H1 (cell line): Measurements from ENCODE around the gene POPDC2.

Source experiments
- ATF3 ChIP-seq: IDR thresholded peaks from 2 replicates; pipeline ENCODE4 v1.6.1; 2011; ENCODE audit warnings: low read depth, mild to moderate bottlenecking, low read length; ENCODE audit not compliant: insufficient read depth
- CBX5 ChIP-seq: fragments of 300-800, 300-1000 bp; sonication (generic); IDR thresholded peaks from 2 replicates; pipeline ENCODE4 v1.7.1; 2016; ENCODE audit warnings: antibody characterized with exemption, low read length, low read depth
- CTCF ChIP-seq, 3 experiments: IDR thresholded peaks; 1 replicate in 2 of 3; 2 replicates in 1 of 3; pipeline versions ENCODE4 v1.5.1 to v1.6.1; 2011; ENCODE audit warnings: low read length in 3 of 3, mild to moderate bottlenecking in 3 of 3, inconsistent platforms in 2 of 3, low read depth in 1 of 3, moderate library complexity in 1 of 3; ENCODE audit not compliant: insufficient read depth in 1 of 3; ENCODE audit errors: control extremely low read depth in 1 of 3
- EGR1 ChIP-seq: IDR thresholded peaks from 2 replicates; pipeline ENCODE4 v1.6.1; 2011; ENCODE audit warnings: low read depth, low read length, borderline replicate concordance
- EP300 ChIP-seq, 2 experiments: IDR thresholded peaks; 1 replicate in 1 of 2; 2 replicates in 1 of 2; pipeline ENCODE4 v1.6.1; 2011 to 2012; ENCODE audit warnings: low read depth in 2 of 2, low read length in 2 of 2, mild to moderate bottlenecking in 2 of 2, borderline replicate concordance in 1 of 2, inconsistent platforms in 1 of 2, moderate library complexity in 1 of 2
- EZH2 ChIP-seq: fragments of 200-600 bp; sonication (generic); IDR thresholded peaks from 2 replicates; pipeline ENCODE4 v1.7.1; 2012; ENCODE audit warnings: low read depth, mild to moderate bottlenecking, moderate library complexity, low read length, inconsistent platforms; ENCODE audit not compliant: severe bottlenecking
- NANOG ChIP-seq: IDR thresholded peaks from 2 replicates; pipeline ENCODE4 v1.6.1; 2011; ENCODE audit warnings: low read length, low read depth, mild to moderate bottlenecking, inconsistent platforms; ENCODE audit not compliant: insufficient read depth, poor library complexity, severe bottlenecking
- POLR2A ChIP-seq, 2 experiments: IDR thresholded peaks; 1 replicate in 1 of 2; 2 replicates in 1 of 2; pipeline ENCODE4 v1.6.1; 2011; ENCODE audit warnings: low read depth in 2 of 2, low read length in 2 of 2, mild to moderate bottlenecking in 2 of 2; ENCODE audit errors: control extremely low read depth in 1 of 2
- RAD21 ChIP-seq, 2 experiments: IDR thresholded peaks in 1 of 2; conservative IDR thresholded peaks in 1 of 2; 2 replicates each; pipeline ENCODE4 v1.6.1; 2011; ENCODE audit warnings: low read depth in 2 of 2, low read length in 2 of 2, improper control_type of control experiment in 1 of 2, inconsistent platforms in 1 of 2, mild to moderate bottlenecking in 1 of 2, moderate library complexity in 1 of 2
- RFX5 ChIP-seq: IDR thresholded peaks from 2 replicates; pipeline ENCODE4 v1.6.1; 2011; ENCODE audit warnings: low read depth, low read length, improper control_type of control experiment, borderline replicate concordance
- SIN3A ChIP-seq, 2 experiments: IDR thresholded peaks in 1 of 2; conservative IDR thresholded peaks in 1 of 2; 2 replicates each; pipeline ENCODE4 v1.6.1; 2011 to 2012; ENCODE audit warnings: low read length in 2 of 2, improper control_type of control experiment in 1 of 2, low read depth in 1 of 2, mild to moderate bottlenecking in 1 of 2
- SUZ12 ChIP-seq: fragments of 200-600 bp; sonication (generic); IDR thresholded peaks from 2 replicates; pipeline ENCODE4 v1.6.1; 2012; ENCODE audit warnings: mild to moderate bottlenecking, inconsistent platforms, low read length, moderate library complexity, mixed read lengths
- TBP ChIP-seq: IDR thresholded peaks from 2 replicates; pipeline ENCODE4 v1.6.1; 2011; ENCODE audit warnings: low read depth, low read length, improper control_type of control experiment

DNA sequence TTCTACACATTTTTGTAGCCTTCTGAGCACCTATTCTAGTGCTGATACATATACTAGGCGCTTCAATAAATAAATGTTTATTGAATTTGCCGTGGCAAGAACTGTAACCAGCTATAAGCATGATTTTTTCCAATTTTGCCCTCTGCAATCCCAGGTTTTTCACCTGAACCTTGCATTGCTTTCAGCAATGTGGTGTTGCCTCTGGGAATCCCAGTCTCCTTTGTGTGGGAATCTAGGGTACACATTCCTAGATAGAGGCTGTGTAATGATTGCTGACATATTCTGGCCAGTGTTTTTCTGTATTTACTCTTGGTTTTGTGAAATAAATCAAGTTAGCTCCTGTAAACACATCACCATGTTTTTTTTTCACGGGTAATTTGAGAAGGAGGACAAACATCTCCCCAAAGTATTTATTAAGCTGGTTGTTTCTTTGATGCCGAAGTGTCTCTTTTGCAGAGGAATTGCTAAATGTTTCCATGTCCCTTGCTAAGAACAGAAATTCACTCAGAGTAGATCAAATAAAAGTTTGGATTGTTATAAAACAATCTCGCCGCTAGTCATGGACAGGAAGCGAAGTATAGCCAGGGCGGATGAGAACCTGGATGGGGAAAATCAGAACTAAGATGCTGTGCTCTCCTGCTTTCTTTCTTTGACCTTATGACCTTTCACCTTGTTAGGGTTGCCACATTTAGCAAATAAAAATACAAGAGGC, 43.6 kb upstream of the POPDC2 start:
- TF ChIP-seq CBX5 (no peak), SUZ12 (no peak), ATF3 (no peak), RAD21 (IDR thresholded peaks at IDR 0.05 in 1 of 2, conservative IDR thresholded peaks at IDR 0.05 in 1 of 2; ENCODE audit: low read depth in 2 of 2, low read length in 2 of 2) (no peak), CTCF (IDR thresholded peaks at IDR 0.05; ENCODE audit: control extremely low read depth in 1 of 3, insufficient read depth in 1 of 3, low read depth in 1 of 3, low read length in 3 of 3) (no peak), EZH2 (no peak), EGR1 (no peak), RFX5 (no peak), TBP (no peak), SIN3A (conservative IDR thresholded peaks at IDR 0.05 in 1 of 2, IDR thresholded peaks at IDR 0.05 in 1 of 2; ENCODE audit: low read depth in 1 of 2, low read length in 2 of 2) (no peak), NANOG (no peak), EP300 (IDR thresholded peaks at IDR 0.05; ENCODE audit: borderline replicate concordance in 1 of 2, low read depth in 2 of 2, low read length in 2 of 2) (no peak), POLR2A (IDR thresholded peaks at IDR 0.05; ENCODE audit: control extremely low read depth in 1 of 2, low read depth in 2 of 2, low read length in 2 of 2) (no peak)
